ENCODE data around the gene NARS2. TPM values are rescaled to one million over a fixed set of nuclear protein-coding genes. Genes with fewer than 3 reads are reported as not detected.

Gene NARS2
- total RNA-seq, 1 donor from 2014 or later, result 16.5 TPM

- ATAC-seq (ENCODE audit: low read depth) (no peak), DNase-seq (no peak)
- peaks cover 87% of the 10 kb centered on the region for H3K4me1 Mint-ChIP-seq
- H3K9me3 Mint-ChIP-seq, result no peaks in the 10 kb centered on the region
- H3K4me3 Mint-ChIP-seq, result peak overlapping the region; percentile 79
- H3K27ac Mint-ChIP-seq, result peak overlapping the region; percentile 96
- no peak for TF ChIP-seq CTCF (IDR thresholded peaks at IDR 0.05)
- CTCF ChIA-PET, result interaction anchor here (0.8 to 8.4 kb wide), 4 partner anchors 8 to 196 kb away, joined by 3 to 90 read pairs (median 4); partner anchors contain the start of gene GAB2
- no peaks in the 10 kb centered on the region for H3K36me3 Mint-ChIP-seq (ENCODE audit: low read depth)
- H3K27me3 Mint-ChIP-seq, result no peaks in the 10 kb centered on the region
- POLR2A ChIA-PET, result interaction anchor here (0.6 to 1.2 kb wide), 3 partner anchors 12 to 126 kb away, joined by 4 to 5 read pairs (median 4); no protein-coding TSS in a partner anchor
- intact Hi-C loops (cut with micrococcal nuclease), result no loop called here
These were observed 150.1 kb downstream of the NARS2 start for GRCh38 chr11:78424334-78425270.

- CTCF ChIA-PET, result interaction anchor here (0.9 to 1.4 kb wide), 2 partner anchors 11 to 195 kb away, joined by 3 read pairs; no protein-coding TSS in a partner anchor
These were observed 151.4 kb downstream of the NARS2 start for GRCh38 chr11:78423241-78423640.

GRCh38 chr11:78420796-78421209 lies 153.9 kb downstream of the NARS2 start:
- no peaks in the 10 kb centered on the region for H3K27me3 Mint-ChIP-seq
- peak overlapping the region; percentile 89 for H3K27ac Mint-ChIP-seq
- H3K9me3 Mint-ChIP-seq, result no peaks in the 10 kb centered on the region
- ChIA-PET POLR2A (interaction anchor here (0.9 to 1.7 kb wide), 6 partner anchors 9 to 282 kb away, joined by 3 to 26 read pairs (median 4); partner anchors contain the start of genes ALG8 and NARS2), CTCF (interaction anchor here (0.7 to 4.7 kb wide), 8 partner anchors 10 to 193 kb away, joined by 3 to 39 read pairs (median 3); no protein-coding TSS in a partner anchor)
- ATAC-seq (ENCODE audit: low read depth) (peak; percentile 42), DNase-seq (peak; percentile 64)
- H3K36me3 Mint-ChIP-seq (ENCODE audit: low read depth), result peaks cover 4% of the 10 kb centered on the region
- TF ChIP-seq CTCF (IDR thresholded peaks at IDR 0.05), result no peak
- H3K4me1 Mint-ChIP-seq, result peaks cover 76% of the 10 kb centered on the region
- intact Hi-C loops (cut with micrococcal nuclease), result loop anchor here (1.0 to 2.0 kb wide), 3 partner anchors 8 to 44 kb away; no protein-coding TSS in a partner anchor
- H3K4me3 Mint-ChIP-seq, result peak overlapping the region; percentile 81

More at GRCh38 chr11:78423241-78423640, 151.4 kb downstream of the NARS2 start:
- no peak overlapping the region for H3K4me3 Mint-ChIP-seq
- intact Hi-C loops (cut with micrococcal nuclease), result no loop called here
- H3K27me3 Mint-ChIP-seq, result no peaks in the 10 kb centered on the region
- no peak overlapping the region for H3K27ac Mint-ChIP-seq
- H3K9me3 Mint-ChIP-seq, result no peaks in the 10 kb centered on the region
- no peak for ATAC-seq (ENCODE audit: low read depth)
- H3K36me3 Mint-ChIP-seq (ENCODE audit: low read depth), result no peaks in the 10 kb centered on the region
- peaks cover 87% of the 10 kb centered on the region for H3K4me1 Mint-ChIP-seq
- POLR2A ChIA-PET, result interaction anchor here (1.2 kb wide), 1 partner anchor 141 kb away, joined by 3 read pairs; no protein-coding TSS in a partner anchor
- DNase-seq, result no peak
- TF ChIP-seq CTCF (IDR thresholded peaks at IDR 0.05), result no peak

- no peaks in the 10 kb centered on the region for H3K27me3 Mint-ChIP-seq
- no peak for TF ChIP-seq CTCF (IDR thresholded peaks at IDR 0.05)
- CTCF ChIA-PET, result interaction anchor here (0.7 to 4.7 kb wide), 9 partner anchors 11 to 192 kb away, joined by 3 to 39 read pairs (median 3); no protein-coding TSS in a partner anchor
- no peaks in the 10 kb centered on the region for H3K9me3 Mint-ChIP-seq
- H3K4me1 Mint-ChIP-seq, result peaks cover 76% of the 10 kb centered on the region
- POLR2A ChIA-PET, result interaction anchor here (0.7 to 1.7 kb wide), 6 partner anchors 10 to 341 kb away, joined by 3 to 26 read pairs (median 4); partner anchors contain the start of genes ALG8 and NDUFC2
- peaks cover 4% of the 10 kb centered on the region for H3K36me3 Mint-ChIP-seq (ENCODE audit: low read depth)
- peak; percentile 9 for ATAC-seq (ENCODE audit: low read depth)
- intact Hi-C loops (cut with micrococcal nuclease), result loop anchor here (1.0 to 2.0 kb wide), 3 partner anchors 9 to 45 kb away; no protein-coding TSS in a partner anchor
- H3K27ac Mint-ChIP-seq, result peak overlapping the region; percentile 89
- no peak for DNase-seq
- H3K4me3 Mint-ChIP-seq, result peak overlapping the region; percentile 81
These were observed 154.4 kb downstream of the NARS2 start for GRCh38 chr11:78420255-78420764.

Measured in activated B cell treated with CpG ODN at 0.5 μM for 24 hours (primary cell).